Left lung (tissue), 10 donors: ENCODE results near the gene LIPT1. TPM values are rescaled to one million over a fixed set of nuclear protein-coding genes. Genes with fewer than 3 reads are reported as not detected.

ENCODE experiments used
- ATAC-seq: fragments of 200-7000 bp; cut with Tn5 transposase; one replicate; pipeline ENCODE4 v1.9.1; 2020; ENCODE audit warnings: moderate library complexity
- DNase-seq, 4 donors: peaks; one replicate each; pipeline ENCODE4 v3.0.0-alpha.2; 2013 to 2020
- H3K27ac ChIP-seq, 2 donors: fragments of 200-600 bp; sonication (generic) in 1 of 2; one replicate each; pipeline versions ENCODE4 v1.5.0 to v1.8.0; 2020 to 2021
- H3K27me3 ChIP-seq, 2 donors: fragments of 200-600 bp; sonication (generic) in 1 of 2; one replicate each; pipeline versions ENCODE4 v1.5.0 to v1.8.0; 2020 to 2021
- H3K36me3 ChIP-seq, 2 donors: fragments of 200-600 bp; sonication (generic) in 1 of 2; one replicate each; pipeline versions ENCODE4 v1.5.0 to v1.8.0; 2020 to 2021
- H3K4me1 ChIP-seq, 2 donors: fragments of 200-600 bp; one replicate each; pipeline ENCODE4 v1.8.0; 2021
- H3K4me3 ChIP-seq, 2 donors: fragments of 200-600 bp; sonication (generic) in 1 of 2; one replicate each; pipeline versions ENCODE4 v1.5.0 to v1.8.0; 2020 to 2021; ENCODE audit warnings: mild to moderate bottlenecking in 1 of 2
- H3K9me3 ChIP-seq, 2 donors: fragments of 200-600 bp; sonication (generic) in 1 of 2; one replicate each; pipeline versions ENCODE4 v1.5.0 to v1.8.0; 2020 to 2021
- CTCF ChIP-seq, 2 donors: fragments of 200-600 bp; sonication (generic) in 1 of 2; IDR thresholded peaks; one replicate each; pipeline versions ENCODE4 v1.5.0 to v1.8.0; 2021; ENCODE audit warnings: antibody characterized with exemption in 2 of 2
- intact Hi-C, 2 donors: fragments of 100-400 bp; cut with DNase I; formaldehyde crosslinking; loops; one replicate each; pipeline versions ENCODE4 v1.11.2 to v1.14.2; 2022
- polyA plus RNA-seq, 6 donors: library from polyadenylated mRNA; unstranded; fragments of 120-200 nt; gene quantifications; one replicate each; pipeline ENCODE4 v1.2.1, GENCODE V29; 2013; ENCODE audit not compliant: insufficient read length in 6 of 6
- total RNA-seq, 2 donors: library from RNA; stranded (reverse); fragmentation: NEBNext Ultra II Directional; extraction: Animal tissue kit (Norgen Biotek cat#: 25700); gene quantifications; one replicate each; pipeline ENCODE4 v1.2.1, GENCODE V29; 2021
- donor health status: DM: no; HTN: yes; CAD: no.
- donor health status: DM: no; HTN: no; CAD: no.

Gene LIPT1
- total and polyA plus RNA-seq, 8 donors: 5.6 to 20.3 (median 16.6) TPM

- peak; percentile 87 to 100 (median 95) for DNase-seq
- Histone ChIP-seq H3K27me3 (no peaks in the 10 kb centered on the region), H3K4me1 (peaks cover 4 to 18% of the 10 kb centered on the region in 2 donors), H3K4me3 (peak within 1 kb of the TSS; percentile 67 to 92), H3K27ac (peak within 1 kb of the TSS; percentile 73 to 86), H3K36me3 (no peaks in the 10 kb centered on the region), H3K9me3 (no peaks in the 10 kb centered on the region)
- TF ChIP-seq CTCF (IDR thresholded peaks at IDR 0.05): no peak
- peak; percentile 98 for ATAC-seq
- intact Hi-C loops: no loop called here
Observed at GRCh38 chr2:99141110-99142108, 13.4 kb upstream of the LIPT1 start, which contains the start of gene C2orf15. TSS of gene C2orf15 (plus strand) at chr2:99141707. CDS start at chr2:99150559, 8,852 bp downstream.

- Histone ChIP-seq H3K27ac (peak overlapping the region in 1 of 2 donors; percentile 33), H3K36me3 (no peaks in the 10 kb centered on the region), H3K27me3 (no peaks in the 10 kb centered on the region), H3K9me3 (no peaks in the 10 kb centered on the region), H3K4me1 (peaks cover 2 to 26% of the 10 kb centered on the region in 2 donors), H3K4me3 (no peak overlapping the region)
- intact Hi-C loops: no loop called here
- ATAC-seq (no peak), DNase-seq (no peak)
- no peak for TF ChIP-seq CTCF (IDR thresholded peaks at IDR 0.05)
Observed at GRCh38 chr2:99150706-99151105, 4.1 kb upstream of the LIPT1 start.

GRCh38 chr2:99152199-99152895 lies 2.4 kb upstream of the LIPT1 start:
- Histone ChIP-seq H3K9me3 (no peaks in the 10 kb centered on the region), H3K27me3 (no peaks in the 10 kb centered on the region), H3K36me3 (no peaks in the 10 kb centered on the region), H3K27ac (no peak overlapping the region), H3K4me1 (peaks cover 6 to 36% of the 10 kb centered on the region in 2 donors), H3K4me3 (no peak overlapping the region)
- intact Hi-C loops: no loop called here
- DNase-seq: no peak
- no peak for ATAC-seq
- TF ChIP-seq CTCF (IDR thresholded peaks at IDR 0.05): no peak

- H3K4me1 ChIP-seq: peaks cover 6 to 36% of the 10 kb centered on the region in 2 donors
- no peaks in the 10 kb centered on the region for H3K9me3 ChIP-seq
- peak; percentile 1 for ATAC-seq
- no peaks in the 10 kb centered on the region for H3K27me3 ChIP-seq
- intact Hi-C loops: no loop called here
- TF ChIP-seq CTCF (IDR thresholded peaks at IDR 0.05): no peak
- peaks cover 0 to 3% of the 10 kb centered on the region in 2 donors for H3K36me3 ChIP-seq
- peak overlapping the region; percentile 82 to 86 for H3K27ac ChIP-seq
- H3K4me3 ChIP-seq: peak overlapping the region; percentile 59 to 71
- DNase-seq: no peak
Observed at GRCh38 chr2:99153921-99154604, 704 bp upstream of the LIPT1 start.
